CD14-positive monocyte (primary cell): ENCODE measurements around the gene NCR3LG1. TPM values are rescaled to one million over a fixed set of nuclear protein-coding genes. Genes with fewer than 3 reads are reported as not detected.

ENCODE experiments used
- DNase-seq, 3 donors: peaks; one replicate each; pipeline ENCODE4 v3.0.0-alpha.2; 2011 to 2022
- H2AFZ ChIP-seq: 2 replicates; pipeline ENCODE4 v1.6.0; 2012; ENCODE audit warnings: mild to moderate bottlenecking, low read depth, low read length, inconsistent platforms; ENCODE audit not compliant: insufficient read depth, poor library complexity, severe bottlenecking
- H3K27ac ChIP-seq, 2 donors: 1 replicate in 1 of 2; 2 replicates in 1 of 2; pipeline ENCODE4 v1.5.1; 2012 to 2013; ENCODE audit warnings: low read length in 2 of 2, control low read depth in 1 of 2, inconsistent platforms in 1 of 2, low read depth in 1 of 2, mild to moderate bottlenecking in 1 of 2
- H3K27me3 ChIP-seq, 2 donors: one replicate each; pipeline versions ENCODE4 v1.6.0 to v1.6.1; 2011 to 2013; ENCODE audit warnings: low read length in 2 of 2; ENCODE audit not compliant: control insufficient read depth in 2 of 2, insufficient read depth in 2 of 2
- H3K36me3 ChIP-seq, 2 donors: replicated peaks in 1 of 2; 1 replicate in 1 of 2; 2 replicates in 1 of 2; pipeline versions ENCODE4 v1.5.1 to v1.6.1; 2012 to 2013; ENCODE audit warnings: low read length in 2 of 2, control low read depth in 1 of 2, inconsistent platforms in 1 of 2, mild to moderate bottlenecking in 1 of 2; ENCODE audit not compliant: insufficient read depth in 2 of 2, control insufficient read depth in 1 of 2
- H3K4me1 ChIP-seq, 2 donors: 1 replicate in 1 of 2; 2 replicates in 1 of 2; pipeline versions ENCODE4 v1.5.1 to v1.6.1; 2012 to 2013; ENCODE audit warnings: low read length in 2 of 2, control low read depth in 1 of 2, inconsistent platforms in 1 of 2, mild to moderate bottlenecking in 1 of 2, moderate library complexity in 1 of 2; ENCODE audit not compliant: insufficient read depth in 2 of 2, control insufficient read depth in 1 of 2
- H3K4me2 ChIP-seq: replicated peaks from 2 replicates; pipeline ENCODE3; 2012; ENCODE audit warnings: low read length, moderate library complexity, mild to moderate bottlenecking; ENCODE audit not compliant: poor library complexity, severe bottlenecking; ENCODE audit errors: extremely low read depth
- H3K4me3 ChIP-seq, 3 experiments: fragments of 200-600 bp in 1 of 3; sonication (generic) in 1 of 3; replicated peaks in 1 of 3; 1 replicate in 2 of 3; 2 replicates in 1 of 3; pipeline ENCODE4 v1.5.1; 2011 to 2013; ENCODE audit warnings: low read length in 3 of 3, mild to moderate bottlenecking in 3 of 3, control low read depth in 2 of 3, low read depth in 2 of 3, inconsistent platforms in 1 of 3, moderate library complexity in 1 of 3
- H3K79me2 ChIP-seq: 2 replicates; pipeline ENCODE4 v1.6.0; 2012; ENCODE audit warnings: mild to moderate bottlenecking, control low read depth, inconsistent platforms, low read length, moderate library complexity; ENCODE audit not compliant: insufficient read depth
- H3K9ac ChIP-seq: 2 replicates; pipeline ENCODE4 v1.6.0; 2017; ENCODE audit warnings: low read length, mild to moderate bottlenecking; ENCODE audit not compliant: insufficient read depth, poor library complexity, severe bottlenecking
- H3K9me3 ChIP-seq, 2 donors: replicated peaks in 1 of 2; 1 replicate in 1 of 2; 2 replicates in 1 of 2; pipeline versions ENCODE4 v1.5.1 to v1.6.1; 2012 to 2013; ENCODE audit warnings: low read length in 2 of 2, control low read depth in 1 of 2; ENCODE audit not compliant: control insufficient read depth in 1 of 2, insufficient read depth in 1 of 2
- H4K20me1 ChIP-seq: 2 replicates; pipeline ENCODE4 v1.6.0; 2012; ENCODE audit warnings: mild to moderate bottlenecking, low read length, control low read depth, moderate library complexity; ENCODE audit not compliant: insufficient read depth
- H3K27ac Mint-ChIP-seq, 7 donors: one replicate each; pipeline ENCODE4 v1.8.0; 2020; ENCODE audit warnings: mild to moderate bottlenecking in 7 of 7, mixed read lengths in 7 of 7, moderate library complexity in 6 of 7, inconsistent platforms in 2 of 7
- H3K27me3 Mint-ChIP-seq, 3 donors: one replicate each; pipeline ENCODE4 v1.8.0; 2021 to 2022; ENCODE audit warnings: low read depth in 3 of 3, mild to moderate bottlenecking in 3 of 3, mixed read lengths in 3 of 3, moderate library complexity in 3 of 3, inconsistent platforms in 1 of 3
- H3K36me3 Mint-ChIP-seq, 2 donors: one replicate each; pipeline ENCODE4 v1.8.0; 2020; ENCODE audit warnings: mixed read lengths in 2 of 2, inconsistent platforms in 1 of 2, mild to moderate bottlenecking in 1 of 2
- H3K4me1 Mint-ChIP-seq: one replicate; pipeline ENCODE4 v1.8.0; 2020; ENCODE audit warnings: mild to moderate bottlenecking, mixed read lengths
- H3K4me3 Mint-ChIP-seq, 2 donors: one replicate each; pipeline ENCODE4 v1.8.0; 2020; ENCODE audit warnings: mild to moderate bottlenecking in 2 of 2, mixed read lengths in 2 of 2, moderate library complexity in 1 of 2
- H3K9me3 Mint-ChIP-seq, 7 donors: one replicate each; pipeline ENCODE4 v1.8.0; 2020 to 2022; ENCODE audit warnings: mixed read lengths in 7 of 7, mild to moderate bottlenecking in 6 of 7, moderate library complexity in 6 of 7, inconsistent platforms in 2 of 7
- CTCF ChIP-seq: fragments of 200-600 bp; IDR thresholded peaks from one replicate; pipeline ENCODE4 v1.8.0; 2022; ENCODE audit warnings: antibody characterized with exemption, mild to moderate bottlenecking
- WGBS: methylation state at CpG from one replicate; pipeline ENCODE4 v1.1.5; 2013; ENCODE audit warnings: missing lambda C conversion rate; ENCODE audit not compliant: insufficient coverage; 5-methylcytosine and 5-hydroxymethylcytosine counted together
- intact Hi-C, 2 donors: fragments of 100-400 bp; cut with micrococcal nuclease; formaldehyde crosslinking; loops; one replicate each; pipeline versions ENCODE4 v1.15.0 to v1.15.1; 2023
- polyA plus RNA-seq, 3 donors: library from polyadenylated mRNA; depleted of rRNA in 1 of 3; unstranded in 2 of 3; stranded (reverse) in 1 of 3; fragments of 300-500 nt in 2 of 3; fragments of >200 nt in 1 of 3; fragmentation: Illumina TruSeq in 2 of 3; gene quantifications; 1 replicate in 2 of 3; 2 replicates in 1 of 3; pipeline ENCODE4 v1.2.3, GENCODE V29; 2012 to 2021

NCR3LG1 gene
- polyA plus RNA-seq, 3 donors, result 0.05 to 1.1 (median 0.15) TPM

GRCh38 chr11:17393472-17393871 lies 41.9 kb downstream of the NCR3LG1 start:
- no peak overlapping the region for H3K4me3 Mint-ChIP-seq
- H3K27ac Mint-ChIP-seq, result no peak overlapping the region
- no peak for DNase-seq
- peaks cover 0 to 4% of the 10 kb centered on the region in 2 donors for H3K36me3 Mint-ChIP-seq
- H3K9me3 Mint-ChIP-seq, result no peaks in the 10 kb centered on the region
- 94% methylated on average over 5 of the region's 6 CpGs for WGBS
- Histone ChIP-seq H3K27ac (no peak overlapping the region), H3K4me1 (peaks cover 9 to 12% of the 10 kb centered on the region in 2 donors), H4K20me1 (no peaks in the 10 kb centered on the region), H3K4me2 (no peak overlapping the region), H3K4me3 (no peak overlapping the region), H3K9ac (no peak overlapping the region), H3K36me3 (no peaks in the 10 kb centered on the region), H2AFZ (no peak overlapping the region), H3K27me3 (peaks cover 3 to 19% of the 10 kb centered on the region in 2 donors), H3K79me2 (no peaks in the 10 kb centered on the region), H3K9me3 (no peaks in the 10 kb centered on the region)
- TF ChIP-seq CTCF, result no peak
- intact Hi-C loops, result no loop called here
- H3K4me1 Mint-ChIP-seq, result peaks cover 7% of the 10 kb centered on the region
- peaks cover 9 to 19% (median 16%) of the 10 kb centered on the region in 3 donors for H3K27me3 Mint-ChIP-seq

- TF ChIP-seq CTCF, result no peak
- Histone ChIP-seq H2AFZ (no peak overlapping the region), H3K36me3 (no peaks in the 10 kb centered on the region), H3K27ac (no peak overlapping the region), H3K9me3 (no peaks in the 10 kb centered on the region), H3K4me3 (no peak overlapping the region), H3K79me2 (no peaks in the 10 kb centered on the region), H3K4me2 (no peak overlapping the region), H3K4me1 (peaks cover 0 to 1% of the 10 kb centered on the region in 2 donors), H3K9ac (no peak overlapping the region), H4K20me1 (no peaks in the 10 kb centered on the region), H3K27me3 (peaks cover 1 to 10% of the 10 kb centered on the region in 2 donors)
- intact Hi-C loops, result no loop called here
- Mint-ChIP-seq H3K4me1 (peaks cover under 1% of the 10 kb centered on the region), H3K4me3 (peak overlapping the region in 1 of 2 donors; percentile 7), H3K9me3 (no peaks in the 10 kb centered on the region), H3K27me3 (peaks cover 7 to 9% (median 7%) of the 10 kb centered on the region in 3 donors), H3K27ac (no peak overlapping the region), H3K36me3 (peaks cover 0 to 3% of the 10 kb centered on the region in 2 donors)
- no peak for DNase-seq
- 88% methylated on average over 7 of the region's 10 CpGs for WGBS
These were observed 43.3 kb downstream of the NCR3LG1 start for GRCh38 chr11:17394743-17395390.
